GM23338 (cell line): ENCODE data around the gene SHISA7. TPM values are rescaled to one million over a fixed set of nuclear protein-coding genes. Genes with fewer than 3 reads are reported as not detected.

Source experiments
- ATAC-seq: fragments of 200-7000 bp; cut with Tn5 transposase; 3 replicates; pipeline ENCODE4 v1.9.1; 2020
- DNase-seq: peaks from one replicate; pipeline ENCODE4 v3.0.0-alpha.2; 2015; ENCODE audit warnings: low spot score
- H2AFZ ChIP-seq: fragments of 200-600 bp; sonication (generic); 2 replicates; pipeline ENCODE4 v1.8.0; 2016; ENCODE audit warnings: antibody characterized with exemption, mild to moderate bottlenecking, moderate library complexity
- H3F3A ChIP-seq: fragments of 200-600 bp; sonication (generic); replicated peaks from 2 replicates; pipeline ENCODE4 v1.8.0; 2017; ENCODE audit warnings: antibody characterized with exemption, mixed run types, low read depth
- H3K27ac ChIP-seq: fragments of 200-600 bp; sonication (generic); 2 replicates; pipeline ENCODE4 v1.6.1; 2016; ENCODE audit warnings: low read depth
- H3K27me3 ChIP-seq: fragments of 200-600 bp; sonication (generic); 2 replicates; pipeline ENCODE4 v1.8.0; 2016; ENCODE audit warnings: mild to moderate bottlenecking, mixed run types, moderate library complexity; ENCODE audit not compliant: insufficient read depth
- H3K36me3 ChIP-seq: fragments of 200-600 bp; sonication (generic); 2 replicates; pipeline ENCODE4 v1.8.0; 2016; ENCODE audit warnings: mild to moderate bottlenecking; ENCODE audit not compliant: insufficient read depth
- H3K4me1 ChIP-seq: fragments of 200-600 bp; sonication (generic); 2 replicates; pipeline ENCODE4 v1.8.0; 2016; ENCODE audit warnings: mild to moderate bottlenecking, moderate library complexity; ENCODE audit not compliant: insufficient read depth
- H3K4me2 ChIP-seq: fragments of 200-600 bp; sonication (generic); 2 replicates; pipeline ENCODE4 v1.7.1; 2017; ENCODE audit warnings: mixed run types
- H3K4me3 ChIP-seq: fragments of 200-600 bp; sonication (generic); 2 replicates; pipeline ENCODE4 v1.6.1; 2016; ENCODE audit warnings: mixed run types
- H3K79me2 ChIP-seq: fragments of 200-600 bp; sonication (generic); replicated peaks from 2 replicates; pipeline ENCODE4 v1.8.0; 2017; ENCODE audit warnings: mild to moderate bottlenecking; ENCODE audit not compliant: insufficient read depth
- H3K9me2 ChIP-seq: fragments of 200-600 bp; sonication (generic); 2 replicates; pipeline ENCODE4 v1.8.0; 2017; ENCODE audit not compliant: insufficient read depth
- H4K20me1 ChIP-seq: fragments of 200-600 bp; sonication (generic); replicated peaks from 2 replicates; pipeline ENCODE4 v1.8.0; 2017; ENCODE audit warnings: mild to moderate bottlenecking; ENCODE audit not compliant: insufficient read depth
- H3K27ac Mint-ChIP-seq: 2 replicates; pipeline ENCODE4 v1.8.0; 2020; ENCODE audit warnings: inconsistent platforms, mild to moderate bottlenecking, moderate library complexity, mixed read lengths
- H3K27me3 Mint-ChIP-seq: 3 replicates; pipeline ENCODE4 v1.8.0; 2022; ENCODE audit warnings: low read depth, mild to moderate bottlenecking, moderate library complexity, mixed read lengths, inconsistent platforms; ENCODE audit not compliant: insufficient read depth, poor library complexity
- H3K36me3 Mint-ChIP-seq: 3 replicates; pipeline ENCODE4 v1.8.0; 2021; ENCODE audit warnings: low read depth, mild to moderate bottlenecking, inconsistent platforms, moderate library complexity, mixed read lengths
- H3K4me1 Mint-ChIP-seq: 3 replicates; pipeline ENCODE4 v1.8.0; 2020; ENCODE audit warnings: mild to moderate bottlenecking, inconsistent platforms, mixed read lengths
- H3K4me3 Mint-ChIP-seq: 3 replicates; pipeline ENCODE4 v1.8.0; 2021; ENCODE audit warnings: moderate library complexity, mild to moderate bottlenecking, inconsistent platforms, mixed read lengths
- H3K9me3 Mint-ChIP-seq: 3 replicates; pipeline ENCODE4 v1.8.0; 2020; ENCODE audit warnings: moderate library complexity, mild to moderate bottlenecking, inconsistent platforms, mixed read lengths
- CREB1 ChIP-seq: fragments of 250-450 bp; sonication (Bioruptor Pico); IDR thresholded peaks from 2 replicates; pipeline ENCODE4 v1.5.0; 2020; ENCODE audit warnings: low read depth, mild to moderate bottlenecking, moderate library complexity
- EZH2phosphoT487 ChIP-seq: fragments of 200-600 bp; sonication (generic); IDR thresholded peaks from one replicate; pipeline ENCODE4 v1.8.1; 2018; ENCODE audit warnings: antibody characterized with exemption; ENCODE audit not compliant: unreplicated experiment
- JUNB ChIP-seq: IDR thresholded peaks from one replicate; pipeline ENCODE4 v1.6.1; 2016; ENCODE audit warnings: antibody characterized with exemption; ENCODE audit not compliant: unreplicated experiment
- NANOG ChIP-seq: IDR thresholded peaks from 2 replicates; pipeline ENCODE4 v1.6.1; 2016; ENCODE audit warnings: antibody characterized with exemption, borderline replicate concordance
- STAT1 ChIP-seq: IDR thresholded peaks from one replicate; pipeline ENCODE4 v1.6.1; 2016; ENCODE audit warnings: antibody characterized with exemption; ENCODE audit not compliant: unreplicated experiment
- ZNF114 ChIP-seq: fragments of 250-450 bp; sonication (Bioruptor Pico); IDR thresholded peaks from 2 replicates; pipeline ENCODE4 v1.5.0; 2020; ENCODE audit warnings: mild to moderate bottlenecking, moderate library complexity
- ZNF331 ChIP-seq: fragments of 250-450 bp; sonication (Bioruptor Pico); IDR thresholded peaks from 2 replicates; pipeline ENCODE4 v1.5.0; 2020; ENCODE audit warnings: low read depth, mild to moderate bottlenecking, moderate library complexity
- polyA plus RNA-seq: library from polyadenylated mRNA; unstranded; fragments of >200 nt; fragmentation: Nextera tagmentation; extraction: Ambion mirVana; gene quantifications from 2 replicates; pipeline ENCODE4 v1.2.1, GENCODE V29; 2016
- total RNA-seq: library from RNA; depleted of rRNA; stranded (reverse); fragments of >200 nt; shearing (Covaris generic); gene quantifications from 2 replicates; pipeline ENCODE4 v1.2.3, GENCODE V29; 2014
- TF ChIP-seq, protein P1 (sequence below): IDR thresholded peaks from one replicate; pipeline ENCODE4 v1.6.1; 2018; ENCODE audit warnings: antibody characterized with exemption; ENCODE audit not compliant: unreplicated experiment
- TF ChIP-seq, protein P2 (sequence below): IDR thresholded peaks from 2 replicates; pipeline ENCODE4 v1.6.1; 2016; ENCODE audit warnings: antibody characterized with exemption
- TF ChIP-seq, protein P3 (sequence below), 2 experiments: fragments of 200-600 bp in 1 of 2; sonication (generic) in 1 of 2; conservative IDR thresholded peaks; 2 replicates each; pipeline versions ENCODE4 v1.5.1 to v1.6.1; 2016 to 2017; ENCODE audit warnings: antibody characterized with exemption in 2 of 2, low read depth in 2 of 2, mild to moderate bottlenecking in 2 of 2, moderate library complexity in 1 of 2

The SHISA7 gene
- total and polyA plus RNA-seq, 2 experiments from 2014 or later: 0.32 to 1.4 TPM

DNA sequence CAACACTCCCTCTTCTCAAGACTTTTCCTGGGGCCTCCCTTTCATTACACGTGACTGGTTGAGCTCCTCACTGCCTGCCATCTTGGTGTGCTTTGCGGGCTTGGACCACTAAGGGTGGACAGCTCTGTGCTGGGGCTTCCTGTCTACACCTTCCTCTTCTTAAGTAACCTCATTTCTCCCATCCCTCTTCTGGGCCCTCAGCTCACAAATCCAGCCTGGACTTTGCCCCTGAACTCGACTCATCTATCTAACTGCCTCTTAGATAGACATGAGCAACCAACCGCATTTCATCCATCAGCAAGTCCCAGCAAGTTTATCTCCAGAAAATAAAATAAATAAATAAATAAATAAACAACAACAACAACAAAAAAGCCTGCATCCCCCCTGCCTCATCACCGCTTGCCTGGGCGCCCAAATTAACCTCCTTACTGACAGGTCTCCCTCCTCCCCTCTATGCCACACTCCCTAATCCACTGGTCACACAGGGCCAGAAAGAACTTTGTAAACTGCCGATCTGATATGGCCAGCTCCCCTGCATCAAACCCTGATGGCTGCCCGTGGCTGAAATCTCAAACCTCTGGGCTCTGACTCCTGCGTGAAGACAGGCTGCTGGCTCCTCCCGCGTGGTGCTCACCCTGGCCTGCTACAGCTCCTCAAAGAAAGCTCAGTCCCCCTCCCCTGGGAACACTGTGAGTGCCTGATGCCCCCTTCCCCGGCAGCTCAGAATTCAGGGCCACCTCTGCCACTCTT is 10.6 kb upstream of the SHISA7 start (continued):
- no peak for TF ChIP-seq EZH2phosphoT487
- TF ChIP-seq, protein P1, sequence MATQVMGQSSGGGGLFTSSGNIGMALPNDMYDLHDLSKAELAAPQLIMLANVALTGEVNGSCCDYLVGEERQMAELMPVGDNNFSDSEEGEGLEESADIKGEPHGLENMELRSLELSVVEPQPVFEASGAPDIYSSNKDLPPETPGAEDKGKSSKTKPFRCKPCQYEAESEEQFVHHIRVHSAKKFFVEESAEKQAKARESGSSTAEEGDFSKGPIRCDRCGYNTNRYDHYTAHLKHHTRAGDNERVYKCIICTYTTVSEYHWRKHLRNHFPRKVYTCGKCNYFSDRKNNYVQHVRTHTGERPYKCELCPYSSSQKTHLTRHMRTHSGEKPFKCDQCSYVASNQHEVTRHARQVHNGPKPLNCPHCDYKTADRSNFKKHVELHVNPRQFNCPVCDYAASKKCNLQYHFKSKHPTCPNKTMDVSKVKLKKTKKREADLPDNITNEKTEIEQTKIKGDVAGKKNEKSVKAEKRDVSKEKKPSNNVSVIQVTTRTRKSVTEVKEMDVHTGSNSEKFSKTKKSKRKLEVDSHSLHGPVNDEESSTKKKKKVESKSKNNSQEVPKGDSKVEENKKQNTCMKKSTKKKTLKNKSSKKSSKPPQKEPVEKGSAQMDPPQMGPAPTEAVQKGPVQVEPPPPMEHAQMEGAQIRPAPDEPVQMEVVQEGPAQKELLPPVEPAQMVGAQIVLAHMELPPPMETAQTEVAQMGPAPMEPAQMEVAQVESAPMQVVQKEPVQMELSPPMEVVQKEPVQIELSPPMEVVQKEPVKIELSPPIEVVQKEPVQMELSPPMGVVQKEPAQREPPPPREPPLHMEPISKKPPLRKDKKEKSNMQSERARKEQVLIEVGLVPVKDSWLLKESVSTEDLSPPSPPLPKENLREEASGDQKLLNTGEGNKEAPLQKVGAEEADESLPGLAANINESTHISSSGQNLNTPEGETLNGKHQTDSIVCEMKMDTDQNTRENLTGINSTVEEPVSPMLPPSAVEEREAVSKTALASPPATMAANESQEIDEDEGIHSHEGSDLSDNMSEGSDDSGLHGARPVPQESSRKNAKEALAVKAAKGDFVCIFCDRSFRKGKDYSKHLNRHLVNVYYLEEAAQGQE: no peak
- no peak for TF ChIP-seq ZNF114
- no peak for TF ChIP-seq STAT1
- TF ChIP-seq NANOG: no peak
- TF ChIP-seq JUNB: no peak
- TF ChIP-seq ZNF331 (CRISPR knock-in tag): no peak
- no peak for TF ChIP-seq CREB1 (CRISPR knock-in tag)
- TF ChIP-seq, protein P2, sequence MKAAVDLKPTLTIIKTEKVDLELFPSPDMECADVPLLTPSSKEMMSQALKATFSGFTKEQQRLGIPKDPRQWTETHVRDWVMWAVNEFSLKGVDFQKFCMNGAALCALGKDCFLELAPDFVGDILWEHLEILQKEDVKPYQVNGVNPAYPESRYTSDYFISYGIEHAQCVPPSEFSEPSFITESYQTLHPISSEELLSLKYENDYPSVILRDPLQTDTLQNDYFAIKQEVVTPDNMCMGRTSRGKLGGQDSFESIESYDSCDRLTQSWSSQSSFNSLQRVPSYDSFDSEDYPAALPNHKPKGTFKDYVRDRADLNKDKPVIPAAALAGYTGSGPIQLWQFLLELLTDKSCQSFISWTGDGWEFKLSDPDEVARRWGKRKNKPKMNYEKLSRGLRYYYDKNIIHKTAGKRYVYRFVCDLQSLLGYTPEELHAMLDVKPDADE: no peak

DNA sequence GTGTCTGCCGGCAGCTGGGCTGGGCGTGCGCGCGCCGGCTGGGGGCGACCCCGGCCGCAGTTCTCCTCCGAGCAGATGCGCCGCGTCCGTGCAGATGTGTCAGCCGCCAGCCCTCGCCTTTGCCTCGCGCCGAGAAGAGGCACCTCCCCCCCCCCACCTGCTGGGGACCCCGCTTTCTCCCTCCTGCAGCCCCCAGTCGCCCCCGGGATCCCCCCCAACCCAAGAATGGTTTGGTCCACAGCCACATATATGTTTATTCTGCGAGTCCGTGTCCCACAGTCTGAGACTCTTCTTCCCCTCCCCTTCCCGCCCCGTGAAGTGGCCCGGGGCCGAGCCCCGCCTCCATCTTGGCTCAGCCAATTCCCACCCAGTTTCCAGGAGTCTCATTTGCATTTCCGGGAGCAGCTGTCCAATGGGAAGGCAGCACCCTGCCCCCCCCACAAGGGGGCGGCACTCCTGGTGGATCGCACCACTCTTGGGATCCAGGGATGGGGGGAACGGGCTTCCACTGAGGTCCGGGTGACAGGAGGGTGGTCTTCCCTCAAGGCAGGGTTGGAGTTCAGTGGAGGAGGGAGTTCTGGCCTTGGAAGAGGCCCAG is 9.7 kb upstream of the SHISA7 start:
- Histone ChIP-seq H3K27ac (no peak overlapping the region), H3F3A (no peaks in the 10 kb centered on the region), H3K9me2 (no peaks in the 10 kb centered on the region), H2AFZ (no peak overlapping the region), H4K20me1 (no peaks in the 10 kb centered on the region; the same call in 1 of the 2 replicates), H3K4me3 (peak overlapping the region; percentile 66), H3K79me2 (no peaks in the 10 kb centered on the region), H3K4me1 (peaks cover 3% of the 10 kb centered on the region; the same call in 1 of the 2 replicates), H3K36me3 (no peaks in the 10 kb centered on the region), H3K27me3 (peaks cover 37% of the 10 kb centered on the region), H3K4me2 (peak overlapping the region; percentile 87)
- Mint-ChIP-seq H3K27me3 (peaks cover 31% of the 10 kb centered on the region), H3K27ac (no peak overlapping the region), H3K36me3 (peaks cover 15% of the 10 kb centered on the region), H3K4me1 (peaks cover 6% of the 10 kb centered on the region; the same call in 2 of the 3 replicates), H3K4me3 (peak overlapping the region; percentile 77), H3K9me3 (no peaks in the 10 kb centered on the region)
- ATAC-seq (peak; percentile 82), DNase-seq (peak; percentile 95)
- TF ChIP-seq, protein P1: no peak
- TF ChIP-seq, protein P3, sequence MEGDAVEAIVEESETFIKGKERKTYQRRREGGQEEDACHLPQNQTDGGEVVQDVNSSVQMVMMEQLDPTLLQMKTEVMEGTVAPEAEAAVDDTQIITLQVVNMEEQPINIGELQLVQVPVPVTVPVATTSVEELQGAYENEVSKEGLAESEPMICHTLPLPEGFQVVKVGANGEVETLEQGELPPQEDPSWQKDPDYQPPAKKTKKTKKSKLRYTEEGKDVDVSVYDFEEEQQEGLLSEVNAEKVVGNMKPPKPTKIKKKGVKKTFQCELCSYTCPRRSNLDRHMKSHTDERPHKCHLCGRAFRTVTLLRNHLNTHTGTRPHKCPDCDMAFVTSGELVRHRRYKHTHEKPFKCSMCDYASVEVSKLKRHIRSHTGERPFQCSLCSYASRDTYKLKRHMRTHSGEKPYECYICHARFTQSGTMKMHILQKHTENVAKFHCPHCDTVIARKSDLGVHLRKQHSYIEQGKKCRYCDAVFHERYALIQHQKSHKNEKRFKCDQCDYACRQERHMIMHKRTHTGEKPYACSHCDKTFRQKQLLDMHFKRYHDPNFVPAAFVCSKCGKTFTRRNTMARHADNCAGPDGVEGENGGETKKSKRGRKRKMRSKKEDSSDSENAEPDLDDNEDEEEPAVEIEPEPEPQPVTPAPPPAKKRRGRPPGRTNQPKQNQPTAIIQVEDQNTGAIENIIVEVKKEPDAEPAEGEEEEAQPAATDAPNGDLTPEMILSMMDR (conservative IDR thresholded peaks at IDR 0.05; ENCODE audit: low read depth in 2 of 2): peak in 1 of 2 experiments; percentile 11; a peak in 2 of 4 replicates
- no peak for TF ChIP-seq ZNF331 (CRISPR knock-in tag)
